WERI-Rb-1 (cell line): ENCODE measurements around the gene EXOC6.

ENCODE experiments used
- DNase-seq: peaks from one replicate; pipeline ENCODE4 v3.0.0-alpha.2; 2020
- H3K27ac ChIP-seq: fragments of 250-450 bp; sonication (Bioruptor Pico); 2 replicates; pipeline ENCODE4 v1.5.1; 2020; ENCODE audit warnings: mild to moderate bottlenecking, moderate library complexity
- H3K27me3 ChIP-seq: fragments of 250-450 bp; sonication (Bioruptor Pico); 2 replicates; pipeline ENCODE4 v1.5.1; 2021; ENCODE audit warnings: mild to moderate bottlenecking, low read depth, moderate library complexity; ENCODE audit not compliant: insufficient read depth, severe bottlenecking
- H3K36me3 ChIP-seq: fragments of 250-450 bp; sonication (Bioruptor Pico); 2 replicates; pipeline ENCODE4 v1.5.1; 2020; ENCODE audit warnings: mild to moderate bottlenecking, moderate library complexity
- H3K4me3 ChIP-seq: 2 replicates; pipeline ENCODE4 v1.5.1; 2011; ENCODE audit warnings: low read depth, mild to moderate bottlenecking, control low read depth, low read length
- H3K9me3 ChIP-seq: fragments of 250-450 bp; sonication (Bioruptor Pico); 2 replicates; pipeline ENCODE4 v1.5.1; 2021; ENCODE audit warnings: mild to moderate bottlenecking, moderate library complexity; ENCODE audit not compliant: severe bottlenecking
- TF ChIP-seq, protein P1 (sequence below): IDR thresholded peaks from 2 replicates; pipeline ENCODE4 v1.5.1; 2011; ENCODE audit warnings: low read depth, mild to moderate bottlenecking, control low read depth, inconsistent platforms, low read length

The EXOC6 gene

DNA sequence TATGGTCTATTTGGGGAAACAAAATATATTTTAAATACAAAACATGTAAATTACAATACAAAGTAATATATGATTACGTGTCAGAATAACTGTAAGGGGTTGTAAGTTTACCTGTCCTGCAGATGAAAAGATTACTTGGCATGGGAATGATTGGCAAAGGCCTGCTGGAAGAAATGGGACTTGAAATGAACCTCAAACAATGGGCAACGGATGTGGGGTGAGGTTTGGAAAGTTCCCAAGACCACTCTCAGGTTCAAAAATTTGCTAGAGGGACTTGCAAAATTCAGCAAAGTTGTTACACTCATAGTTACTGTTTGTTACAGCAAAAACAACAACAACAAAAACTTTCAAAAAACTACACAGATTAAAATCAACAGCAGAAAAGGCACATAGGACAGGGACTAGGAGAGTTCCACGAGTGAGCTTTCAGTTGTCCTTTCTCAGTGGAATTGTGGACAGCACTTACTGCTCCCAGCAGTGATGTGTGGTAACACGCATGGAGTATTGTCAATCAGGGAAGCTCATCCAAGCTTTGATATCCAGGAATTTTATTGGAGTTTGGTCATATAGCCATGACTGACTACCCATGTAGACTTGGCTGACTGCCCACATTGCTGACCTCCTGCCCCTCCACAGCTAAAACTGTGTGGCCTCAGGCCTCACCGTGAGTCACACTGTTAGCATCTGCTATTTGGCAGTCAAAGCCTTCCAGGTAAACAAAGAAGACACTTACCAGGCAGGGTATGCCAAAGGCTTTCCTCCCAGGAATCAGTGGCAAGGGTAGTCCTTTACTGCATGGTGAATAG is 43.8 kb downstream of the EXOC6 start:
- Histone ChIP-seq H3K27me3 (no peaks in the 10 kb centered on the region), H3K4me3 (no peak overlapping the region), H3K36me3 (no peaks in the 10 kb centered on the region; the same call in 1 of the 2 replicates), H3K27ac (no peak overlapping the region), H3K9me3 (no peaks in the 10 kb centered on the region)
- TF ChIP-seq, protein P1, sequence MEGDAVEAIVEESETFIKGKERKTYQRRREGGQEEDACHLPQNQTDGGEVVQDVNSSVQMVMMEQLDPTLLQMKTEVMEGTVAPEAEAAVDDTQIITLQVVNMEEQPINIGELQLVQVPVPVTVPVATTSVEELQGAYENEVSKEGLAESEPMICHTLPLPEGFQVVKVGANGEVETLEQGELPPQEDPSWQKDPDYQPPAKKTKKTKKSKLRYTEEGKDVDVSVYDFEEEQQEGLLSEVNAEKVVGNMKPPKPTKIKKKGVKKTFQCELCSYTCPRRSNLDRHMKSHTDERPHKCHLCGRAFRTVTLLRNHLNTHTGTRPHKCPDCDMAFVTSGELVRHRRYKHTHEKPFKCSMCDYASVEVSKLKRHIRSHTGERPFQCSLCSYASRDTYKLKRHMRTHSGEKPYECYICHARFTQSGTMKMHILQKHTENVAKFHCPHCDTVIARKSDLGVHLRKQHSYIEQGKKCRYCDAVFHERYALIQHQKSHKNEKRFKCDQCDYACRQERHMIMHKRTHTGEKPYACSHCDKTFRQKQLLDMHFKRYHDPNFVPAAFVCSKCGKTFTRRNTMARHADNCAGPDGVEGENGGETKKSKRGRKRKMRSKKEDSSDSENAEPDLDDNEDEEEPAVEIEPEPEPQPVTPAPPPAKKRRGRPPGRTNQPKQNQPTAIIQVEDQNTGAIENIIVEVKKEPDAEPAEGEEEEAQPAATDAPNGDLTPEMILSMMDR = no peak
- DNase-seq = no peak

DNA sequence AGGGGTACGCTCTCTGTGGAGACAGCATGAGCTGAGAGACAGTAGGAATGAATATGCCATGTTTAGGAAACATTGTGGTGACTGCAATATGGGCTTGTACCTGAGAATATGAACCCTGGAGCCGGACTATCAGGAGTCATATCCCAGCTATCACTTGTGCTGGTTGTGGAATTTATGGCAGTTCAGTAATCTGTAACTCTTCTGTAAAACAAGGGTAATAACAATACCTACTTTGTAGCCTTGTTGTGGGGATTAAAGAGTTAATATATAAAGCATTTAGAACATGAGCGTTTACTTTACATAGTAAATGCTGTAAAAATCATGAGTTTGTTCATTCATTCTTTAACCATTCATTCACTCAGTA is 44.4 kb downstream of the EXOC6 start:
- H3K9me3 ChIP-seq = no peaks in the 10 kb centered on the region
- H3K27ac ChIP-seq = no peak overlapping the region
- TF ChIP-seq, protein P1 = no peak
- H3K36me3 ChIP-seq = peaks cover 6% of the 10 kb centered on the region
- DNase-seq = no peak
- H3K27me3 ChIP-seq = no peaks in the 10 kb centered on the region
- no peak overlapping the region for H3K4me3 ChIP-seq

DNA sequence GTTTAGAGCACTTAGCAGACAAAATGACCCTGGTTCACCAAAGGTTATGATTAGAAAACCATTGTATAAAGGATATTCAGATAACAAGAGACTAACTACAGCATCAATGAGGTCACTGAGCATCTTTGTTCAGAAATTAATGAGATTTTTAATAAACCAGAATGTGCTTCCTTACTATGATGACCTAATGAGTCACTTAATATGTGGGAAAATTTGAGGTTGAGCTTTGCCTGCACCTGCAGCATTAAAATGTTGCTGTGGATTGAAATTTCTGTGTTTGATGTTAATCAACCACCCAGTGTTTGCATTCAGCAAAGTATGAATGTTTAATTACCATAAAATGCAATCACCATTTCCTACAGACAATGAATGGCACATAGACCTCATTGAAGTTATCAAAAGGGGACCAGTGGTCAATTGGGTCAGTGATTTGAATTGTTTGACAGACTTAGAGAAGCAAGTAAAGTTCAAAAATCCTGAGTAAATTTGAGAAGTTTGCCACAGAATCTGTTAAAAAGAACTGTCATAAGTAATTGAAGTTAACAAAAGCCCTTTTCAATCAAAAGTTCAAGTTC is 45.8 kb downstream of the EXOC6 start:
- TF ChIP-seq, protein P1 = no peak
- no peak overlapping the region for H3K4me3 ChIP-seq
- H3K9me3 ChIP-seq = no peaks in the 10 kb centered on the region
- DNase-seq = no peak
- H3K36me3 ChIP-seq = peaks cover 8% of the 10 kb centered on the region
- no peak overlapping the region for H3K27ac ChIP-seq
- H3K27me3 ChIP-seq = no peaks in the 10 kb centered on the region

DNA sequence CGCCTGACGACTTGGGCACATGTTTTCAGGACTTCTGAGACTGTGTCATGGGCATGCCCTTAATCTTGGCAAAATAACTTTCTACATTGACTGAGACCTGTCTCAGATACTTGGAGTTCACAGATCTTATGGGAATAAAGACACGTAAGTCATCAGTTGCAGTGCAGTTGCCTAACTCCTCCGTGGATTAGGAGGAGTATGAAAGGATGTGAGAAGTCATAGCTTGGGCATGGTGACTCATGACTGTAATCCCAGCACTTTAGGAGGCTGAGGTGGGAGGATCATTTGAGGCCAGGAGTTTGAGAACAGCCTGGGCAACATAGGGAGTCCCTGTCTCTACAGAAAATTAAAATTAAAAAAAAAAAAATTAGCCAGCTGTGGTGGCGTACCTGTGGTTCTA is 49.6 kb downstream of the EXOC6 start:
- TF ChIP-seq, protein P1 = no peak
- no peak for DNase-seq

DNA sequence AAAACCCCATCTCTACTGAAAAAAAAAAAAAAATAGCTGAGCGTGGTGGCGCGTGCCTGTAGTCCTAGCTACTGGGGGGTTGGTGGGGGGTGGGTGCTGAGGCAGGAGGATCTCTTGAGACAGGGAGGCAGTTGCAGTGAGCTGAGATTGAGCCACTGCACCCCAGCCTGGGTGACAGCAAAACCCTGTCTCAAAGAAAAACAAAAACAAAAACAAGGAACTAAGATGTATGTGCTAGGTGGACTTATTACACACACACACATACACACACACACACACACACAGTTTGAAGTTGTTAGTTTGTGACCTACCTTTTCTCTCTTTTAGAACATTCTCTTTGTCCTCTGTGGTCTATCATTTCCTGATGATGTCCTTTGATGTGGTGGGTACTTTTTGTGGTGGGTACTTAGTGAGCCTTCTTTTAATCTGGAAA is 53.5 kb downstream of the EXOC6 start:
- no peak for DNase-seq
- TF ChIP-seq, protein P1 = no peak
- H3K4me3 ChIP-seq = no peak overlapping the region
- H3K36me3 ChIP-seq = peaks cover 8% of the 10 kb centered on the region
- no peaks in the 10 kb centered on the region for H3K27me3 ChIP-seq
- no peak overlapping the region for H3K27ac ChIP-seq
- no peaks in the 10 kb centered on the region for H3K9me3 ChIP-seq

More for the DNA sequence above, 49.6 kb downstream of the EXOC6 start:
- Histone ChIP-seq H3K4me3 (no peak overlapping the region), H3K27me3 (no peaks in the 10 kb centered on the region), H3K27ac (no peak overlapping the region), H3K9me3 (no peaks in the 10 kb centered on the region), H3K36me3 (peaks cover 8% of the 10 kb centered on the region)
